HG02610 (cell line): ENCODE data around the gene MCUB.
"Not testable (repeated sequence)": the region's sequence is repeated elsewhere in the genome, so short reads cannot be mapped to it uniquely, and the experiment has no call there.

Source experiments
- ATAC-seq: cut with Tn5 transposase; IDR thresholded peaks from one replicate; pipeline ENCODE4 v1.9.1; 2021; ENCODE audit warnings: mild to moderate bottlenecking, moderate library complexity; ENCODE audit not compliant: unreplicated experiment

The MCUB gene

GRCh38 chr4:109559983-109560686 is at the start of gene MCUB:
Gene MCUB, plus strand, starts transcription at chr4:109560246. Its CDS starts 92 bp downstream, at chr4:109560338.
- peak; percentile 94 for ATAC-seq

GRCh38 chr4:109510687-109511086 is 49.4 kb upstream of the MCUB start:
- ATAC-seq: no peak

- no peak for ATAC-seq
These were observed 48.6 kb upstream of the MCUB start for GRCh38 chr4:109511414-109511813.

GRCh38 chr4:109513368-109513767 is 46.7 kb upstream of the MCUB start:
- not testable (repeated sequence) for ATAC-seq

- no peak for ATAC-seq
These were observed 27.9 kb upstream of the MCUB start for GRCh38 chr4:109532182-109532581.

GRCh38 chr4:109545401-109545800 is 14.6 kb upstream of the MCUB start:
- ATAC-seq: no peak

- ATAC-seq: no peak
These were observed 12.7 kb upstream of the MCUB start for GRCh38 chr4:109547394-109547793.

GRCh38 chr4:109548655-109549054 is 11.4 kb upstream of the MCUB start:
- no peak for ATAC-seq

GRCh38 chr4:109552237-109552636 is 7.8 kb upstream of the MCUB start:
- no peak for ATAC-seq

GRCh38 chr4:109553130-109553529 is 6.9 kb upstream of the MCUB start:
- no peak for ATAC-seq

GRCh38 chr4:109554971-109555370 is 5.1 kb upstream of the MCUB start:
- no peak for ATAC-seq

- no peak for ATAC-seq
These were observed 2.6 kb upstream of the MCUB start for GRCh38 chr4:109557433-109557832.

- ATAC-seq: not testable (repeated sequence)
These were observed 2.0 kb upstream of the MCUB start for GRCh38 chr4:109558095-109558494.

- ATAC-seq: peak; percentile 27
These were observed 442 bp upstream of the MCUB start for GRCh38 chr4:109559625-109559982.

- ATAC-seq: peak; percentile 66
These were observed 828 bp downstream of the MCUB start for GRCh38 chr4:109560687-109561461.

- no peak for ATAC-seq
These were observed 2.6 kb downstream of the MCUB start for GRCh38 chr4:109562457-109563239.

GRCh38 chr4:109571494-109571893 is 11.4 kb downstream of the MCUB start:
- no peak for ATAC-seq

GRCh38 chr4:109572154-109572553 is 12.1 kb downstream of the MCUB start:
- no peak for ATAC-seq

- ATAC-seq: no peak
These were observed 14.4 kb downstream of the MCUB start for GRCh38 chr4:109574443-109574850.

- ATAC-seq: peak; percentile 49
These were observed 15.1 kb downstream of the MCUB start for GRCh38 chr4:109574931-109575804.

GRCh38 chr4:109576462-109576861 is 16.4 kb downstream of the MCUB start:
- no peak for ATAC-seq
